ENCODE measurements around the gene CD1D. TPM values are rescaled to one million over a fixed set of nuclear protein-coding genes. Genes with fewer than 3 reads are reported as not detected.
"Not testable (repeated sequence)": the region's sequence is repeated elsewhere in the genome, so short reads cannot be mapped to it uniquely, and the experiment has no call there.

Gene CD1D
- polyA plus RNA-seq, 1 of the 3 experiments (the other 2 are of a cell fraction), result not detected

DNA sequence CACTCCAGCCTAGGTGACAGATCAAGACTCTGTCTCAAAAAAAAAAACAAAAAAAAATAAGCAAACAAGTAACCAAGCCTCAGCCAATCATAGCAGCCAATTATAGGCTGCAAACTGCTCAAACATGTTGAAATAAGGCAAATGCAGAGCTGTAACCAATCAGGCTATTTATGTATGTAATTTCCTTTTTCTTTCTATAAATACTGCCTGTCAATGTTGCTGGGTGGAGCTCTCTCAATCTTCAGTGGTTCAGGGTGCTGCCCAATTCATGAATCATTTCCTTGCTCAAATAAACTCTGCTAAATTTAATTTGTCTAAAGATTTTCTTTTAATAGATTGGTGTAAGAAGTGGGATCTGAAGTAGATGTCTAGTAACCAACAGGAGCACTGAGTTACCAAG, 11.6 kb upstream of the CD1D start:
- H3K4me3 ChIP-seq (ENCODE audit: low read depth in 2 of 2, low read length in 1 of 2), result no peak overlapping the region
- H3K9ac ChIP-seq, result no peak overlapping the region
- H3F3A ChIP-seq (replicated peaks; ENCODE audit: insufficient read depth), result no peaks in the 10 kb centered on the region
- no peaks in the 10 kb centered on the region for H3K4me1 ChIP-seq (ENCODE audit: control insufficient read depth in 1 of 2, insufficient read depth in 2 of 2, low read depth in 1 of 2, low read length in 1 of 2)
- POLR2A ChIA-PET, result no interaction called here
- CTCF ChIA-PET, result interaction anchor here (1.1 kb wide), 1 partner anchor 35 kb away, joined by 4 read pairs; no protein-coding TSS in a partner anchor
- no peak overlapping the region for H2AFZ ChIP-seq (ENCODE audit: low read depth)
- DNase-seq, result no peak
- TF ChIP-seq, protein P1, sequence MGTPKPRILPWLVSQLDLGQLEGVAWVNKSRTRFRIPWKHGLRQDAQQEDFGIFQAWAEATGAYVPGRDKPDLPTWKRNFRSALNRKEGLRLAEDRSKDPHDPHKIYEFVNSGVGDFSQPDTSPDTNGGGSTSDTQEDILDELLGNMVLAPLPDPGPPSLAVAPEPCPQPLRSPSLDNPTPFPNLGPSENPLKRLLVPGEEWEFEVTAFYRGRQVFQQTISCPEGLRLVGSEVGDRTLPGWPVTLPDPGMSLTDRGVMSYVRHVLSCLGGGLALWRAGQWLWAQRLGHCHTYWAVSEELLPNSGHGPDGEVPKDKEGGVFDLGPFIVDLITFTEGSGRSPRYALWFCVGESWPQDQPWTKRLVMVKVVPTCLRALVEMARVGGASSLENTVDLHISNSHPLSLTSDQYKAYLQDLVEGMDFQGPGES (IDR thresholded peaks at IDR 0.05; ENCODE audit: low read depth, low read length), result no peak
- TF ChIP-seq MEF2A (IDR thresholded peaks at IDR 0.05; ENCODE audit: borderline replicate concordance, low read depth) (no peak), GATA2 (CRISPR knock-in tag; IDR thresholded peaks at IDR 0.05) (no peak), POLR2AphosphoS5 (IDR thresholded peaks at IDR 0.05; ENCODE audit: low read depth, low read length) (no peak), TEAD4 (IDR thresholded peaks at IDR 0.05; ENCODE audit: borderline replicate concordance, insufficient read depth) (no peak), RFX5 (IDR thresholded peaks at IDR 0.05; ENCODE audit: low read length) (no peak), RXRA (IDR thresholded peaks at IDR 0.05; ENCODE audit: borderline replicate concordance, low read depth) (no peak), MXI1 (IDR thresholded peaks at IDR 0.05; ENCODE audit: low read depth, low read length) (no peak)
- TF ChIP-seq, protein P2, sequence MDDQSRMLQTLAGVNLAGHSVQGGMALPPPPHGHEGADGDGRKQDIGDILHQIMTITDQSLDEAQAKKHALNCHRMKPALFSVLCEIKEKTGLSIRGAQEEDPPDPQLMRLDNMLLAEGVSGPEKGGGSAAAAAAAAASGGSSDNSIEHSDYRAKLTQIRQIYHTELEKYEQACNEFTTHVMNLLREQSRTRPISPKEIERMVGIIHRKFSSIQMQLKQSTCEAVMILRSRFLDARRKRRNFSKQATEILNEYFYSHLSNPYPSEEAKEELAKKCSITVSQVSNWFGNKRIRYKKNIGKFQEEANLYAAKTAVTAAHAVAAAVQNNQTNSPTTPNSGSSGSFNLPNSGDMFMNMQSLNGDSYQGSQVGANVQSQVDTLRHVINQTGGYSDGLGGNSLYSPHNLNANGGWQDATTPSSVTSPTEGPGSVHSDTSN (IDR thresholded peaks at IDR 0.05), result no peak
- TF ChIP-seq, protein P3, sequence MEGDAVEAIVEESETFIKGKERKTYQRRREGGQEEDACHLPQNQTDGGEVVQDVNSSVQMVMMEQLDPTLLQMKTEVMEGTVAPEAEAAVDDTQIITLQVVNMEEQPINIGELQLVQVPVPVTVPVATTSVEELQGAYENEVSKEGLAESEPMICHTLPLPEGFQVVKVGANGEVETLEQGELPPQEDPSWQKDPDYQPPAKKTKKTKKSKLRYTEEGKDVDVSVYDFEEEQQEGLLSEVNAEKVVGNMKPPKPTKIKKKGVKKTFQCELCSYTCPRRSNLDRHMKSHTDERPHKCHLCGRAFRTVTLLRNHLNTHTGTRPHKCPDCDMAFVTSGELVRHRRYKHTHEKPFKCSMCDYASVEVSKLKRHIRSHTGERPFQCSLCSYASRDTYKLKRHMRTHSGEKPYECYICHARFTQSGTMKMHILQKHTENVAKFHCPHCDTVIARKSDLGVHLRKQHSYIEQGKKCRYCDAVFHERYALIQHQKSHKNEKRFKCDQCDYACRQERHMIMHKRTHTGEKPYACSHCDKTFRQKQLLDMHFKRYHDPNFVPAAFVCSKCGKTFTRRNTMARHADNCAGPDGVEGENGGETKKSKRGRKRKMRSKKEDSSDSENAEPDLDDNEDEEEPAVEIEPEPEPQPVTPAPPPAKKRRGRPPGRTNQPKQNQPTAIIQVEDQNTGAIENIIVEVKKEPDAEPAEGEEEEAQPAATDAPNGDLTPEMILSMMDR (IDR thresholded peaks at IDR 0.05), result no peak
- no peaks in the 10 kb centered on the region; the same call in 1 of the 2 replicates for H3K27me3 ChIP-seq (ENCODE audit: insufficient read depth)
- H3K4me2 ChIP-seq, result no peak overlapping the region
- no peaks in the 10 kb centered on the region for H3K9me3 ChIP-seq
- no peaks in the 10 kb centered on the region for H3K36me3 ChIP-seq (replicated peaks in 1 of 2; ENCODE audit: control insufficient read depth in 1 of 2, insufficient read depth in 2 of 2, low read length in 1 of 2)
- no peaks in the 10 kb centered on the region for H4K20me1 ChIP-seq (ENCODE audit: insufficient read depth)
- H3K9me2 ChIP-seq, result no peaks in the 10 kb centered on the region
- H3K79me2 ChIP-seq (ENCODE audit: insufficient read depth), result no peaks in the 10 kb centered on the region
- no peak overlapping the region for H3K27ac ChIP-seq (ENCODE audit: low read depth in 2 of 2, low read length in 1 of 2)

DNA sequence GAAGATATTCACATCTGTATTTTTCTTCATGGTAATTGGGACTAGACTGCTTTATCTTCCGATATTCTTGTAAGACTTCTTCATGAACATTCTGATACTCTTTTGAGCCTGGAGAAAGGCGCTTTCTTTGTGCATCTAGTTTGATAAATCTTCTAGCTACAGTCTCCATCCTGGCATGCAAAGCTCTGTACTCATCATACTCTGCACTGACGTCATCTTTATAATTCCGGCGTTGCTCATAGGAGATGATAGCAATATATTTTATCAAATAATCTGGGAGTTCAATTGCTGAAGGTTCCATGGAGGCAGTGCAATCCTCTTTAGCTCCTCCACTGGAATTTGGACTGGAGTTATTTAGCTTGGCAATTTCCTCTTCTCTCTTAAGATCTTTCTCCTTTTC, 4.8 kb upstream of the CD1D start:
- H3K79me2 ChIP-seq (ENCODE audit: insufficient read depth); H3K4me3 ChIP-seq (ENCODE audit: low read depth in 2 of 2, low read length in 1 of 2); H3K4me1 ChIP-seq (ENCODE audit: control insufficient read depth in 1 of 2, insufficient read depth in 2 of 2, low read depth in 1 of 2, low read length in 1 of 2); CTCF ChIA-PET; H3K4me2 ChIP-seq; H3K36me3 ChIP-seq (replicated peaks in 1 of 2; ENCODE audit: control insufficient read depth in 1 of 2, insufficient read depth in 2 of 2, low read length in 1 of 2); H3F3A ChIP-seq (replicated peaks; ENCODE audit: insufficient read depth); POLR2A ChIA-PET; DNase-seq; H3K9ac ChIP-seq; H3K27ac ChIP-seq (ENCODE audit: low read depth in 2 of 2, low read length in 1 of 2); H3K9me2 ChIP-seq; H4K20me1 ChIP-seq (ENCODE audit: insufficient read depth); H3K9me3 ChIP-seq; H2AFZ ChIP-seq (ENCODE audit: low read depth): not testable (repeated sequence)
- H3K27me3 ChIP-seq (ENCODE audit: insufficient read depth), result peaks cover 42% of the 10 kb centered on the region
- 10% methylated on average over 5 of the region's 5 CpGs for WGBS (ENCODE audit: low lambda C conversion rate)

Data from SK-N-SH (cell line).